Neural progenitor cell (in vitro differentiated cells): ENCODE data around the gene ADNP2. TPM values are rescaled to one million over a fixed set of nuclear protein-coding genes. Genes with fewer than 3 reads are reported as not detected.

Experiments
- DNase-seq: peaks from one replicate; pipeline ENCODE4 v3.0.0-alpha.2; 2016; ENCODE audit warnings: low spot score
- H2AFZ ChIP-seq: fragments of 200-600 bp; sonication (generic); replicated peaks from 2 replicates; pipeline ENCODE4 v1.6.1; 2016; ENCODE audit warnings: antibody characterized with exemption
- H3F3A ChIP-seq: fragments of 200-600 bp; sonication (generic); 2 replicates; pipeline ENCODE4 v1.6.1; 2016; ENCODE audit warnings: antibody characterized with exemption, low read depth
- H3K27ac ChIP-seq: fragments of 200-600 bp; sonication (generic); 2 replicates; pipeline ENCODE4 v1.5.1; 2016; ENCODE audit warnings: mild to moderate bottlenecking
- H3K27me3 ChIP-seq: fragments of 200-600 bp; sonication (generic); 2 replicates; pipeline ENCODE4 v1.6.1; 2016; ENCODE audit warnings: mild to moderate bottlenecking, moderate library complexity
- H3K36me3 ChIP-seq: fragments of 200-600 bp; sonication (generic); 2 replicates; pipeline ENCODE4 v1.5.1; 2016
- H3K4me1 ChIP-seq: fragments of 200-600 bp; sonication (generic); 2 replicates; pipeline ENCODE4 v1.6.1; 2016; ENCODE audit warnings: mixed run types
- H3K4me2 ChIP-seq: fragments of 200-600 bp; sonication (generic); 2 replicates; pipeline ENCODE4 v1.6.1; 2016
- H3K4me3 ChIP-seq: fragments of 200-600 bp; sonication (generic); 2 replicates; pipeline ENCODE4 v1.5.1; 2016
- H3K79me2 ChIP-seq: fragments of 200-600 bp; sonication (generic); 2 replicates; pipeline ENCODE4 v1.6.1; 2016; ENCODE audit warnings: low read depth
- H3K9ac ChIP-seq: fragments of 200-600 bp; sonication (generic); 2 replicates; pipeline ENCODE4 v1.6.1; 2016
- H3K9me3 ChIP-seq: fragments of 200-600 bp; sonication (generic); 2 replicates; pipeline ENCODE4 v1.5.1; 2016; ENCODE audit warnings: low read depth
- H4K20me1 ChIP-seq: fragments of 200-600 bp; sonication (generic); 2 replicates; pipeline ENCODE4 v1.6.1; 2016; ENCODE audit warnings: low read depth
- H3K27ac Mint-ChIP-seq: 3 replicates; pipeline ENCODE4 v1.8.0; 2021; ENCODE audit warnings: mixed read lengths
- H3K27me3 Mint-ChIP-seq: 2 replicates; pipeline ENCODE4 v1.8.0; 2022; ENCODE audit warnings: low read depth, mild to moderate bottlenecking, inconsistent platforms, moderate library complexity, mixed read lengths; ENCODE audit not compliant: insufficient read depth
- H3K36me3 Mint-ChIP-seq: 3 replicates; pipeline ENCODE4 v1.8.0; 2021; ENCODE audit warnings: mixed read lengths
- H3K4me1 Mint-ChIP-seq: 3 replicates; pipeline ENCODE4 v1.8.0; 2021; ENCODE audit warnings: mixed read lengths
- H3K4me3 Mint-ChIP-seq: 3 replicates; pipeline ENCODE4 v1.8.0; 2021; ENCODE audit warnings: mild to moderate bottlenecking, moderate library complexity, mixed read lengths
- H3K9me3 Mint-ChIP-seq: 3 replicates; pipeline ENCODE4 v1.8.0; 2020; ENCODE audit warnings: mixed read lengths
- CTCF ChIP-seq: fragments of 200-600 bp; sonication (generic); IDR thresholded peaks from 2 replicates; pipeline ENCODE4 v1.5.1; 2017; ENCODE audit warnings: antibody characterized with exemption, mild to moderate bottlenecking
- EZH2 ChIP-seq: fragments of 200-600 bp; sonication (generic); IDR thresholded peaks from 2 replicates; pipeline ENCODE4 v1.6.1; 2017; ENCODE audit warnings: antibody characterized with exemption, mild to moderate bottlenecking, moderate library complexity
- EZH2phosphoT487 ChIP-seq: fragments of 200-600 bp; sonication (generic); IDR thresholded peaks from 2 replicates; pipeline ENCODE4 v1.6.1; 2017; ENCODE audit warnings: antibody characterized with exemption
- total RNA-seq: library from RNA; depleted of rRNA; stranded (reverse); fragments of >200 nt; gene quantifications from 2 replicates; pipeline ENCODE4 v1.2.3, GENCODE V29; 2015; ENCODE audit warnings: low replicate concordance

ADNP2 gene
- total RNA-seq, 1 donor from 2014 or later, result 72.4 TPM

GRCh38 chr18:80075940-80076339 lies 33.1 kb upstream of the ADNP2 start:
- H3K9ac ChIP-seq, result no peak overlapping the region
- no peak for DNase-seq
- Mint-ChIP-seq H3K27ac (no peak overlapping the region), H3K4me1 (peaks cover 2% of the 10 kb centered on the region), H3K4me3 (no peak overlapping the region), H3K36me3 (peaks cover 5% of the 10 kb centered on the region), H3K9me3 (peaks cover 13% of the 10 kb centered on the region), H3K27me3 (no peaks in the 10 kb centered on the region)
- no peaks in the 10 kb centered on the region for H3K4me1 ChIP-seq
- H3K79me2 ChIP-seq, result no peaks in the 10 kb centered on the region
- no peak overlapping the region for H3K4me3 ChIP-seq
- H3K36me3 ChIP-seq, result no peaks in the 10 kb centered on the region
- H4K20me1 ChIP-seq, result no peaks in the 10 kb centered on the region
- H3K27me3 ChIP-seq, result no peaks in the 10 kb centered on the region
- no peak overlapping the region for H3K27ac ChIP-seq
- no peak for TF ChIP-seq EZH2
- no peaks in the 10 kb centered on the region for H3F3A ChIP-seq
- H3K4me2 ChIP-seq, result no peak overlapping the region
- H3K9me3 ChIP-seq, result no peaks in the 10 kb centered on the region
- H2AFZ ChIP-seq, result no peak overlapping the region

- no peak overlapping the region for H3K27ac Mint-ChIP-seq
- DNase-seq, result no peak
- Histone ChIP-seq H3K79me2 (no peaks in the 10 kb centered on the region), H3K4me3 (no peak overlapping the region), H3K27me3 (no peaks in the 10 kb centered on the region), H4K20me1 (no peaks in the 10 kb centered on the region), H3F3A (no peaks in the 10 kb centered on the region), H3K4me2 (no peak overlapping the region), H3K27ac (no peak overlapping the region), H3K36me3 (no peaks in the 10 kb centered on the region), H2AFZ (no peak overlapping the region), H3K4me1 (no peaks in the 10 kb centered on the region), H3K9me3 (no peaks in the 10 kb centered on the region), H3K9ac (no peak overlapping the region)
- peaks cover 5% of the 10 kb centered on the region for H3K36me3 Mint-ChIP-seq
- H3K9me3 Mint-ChIP-seq, result peaks cover 13% of the 10 kb centered on the region
- H3K4me3 Mint-ChIP-seq, result no peak overlapping the region
- peaks cover 2% of the 10 kb centered on the region for H3K4me1 Mint-ChIP-seq
- TF ChIP-seq EZH2 (no peak), CTCF (no peak), EZH2phosphoT487 (no peak)
- no peaks in the 10 kb centered on the region for H3K27me3 Mint-ChIP-seq
Measured at GRCh38 chr18:80076379-80076778, 32.7 kb upstream of the ADNP2 start.

- Histone ChIP-seq H4K20me1 (no peaks in the 10 kb centered on the region), H2AFZ (no peak overlapping the region), H3K4me1 (no peaks in the 10 kb centered on the region), H3K27me3 (no peaks in the 10 kb centered on the region), H3K27ac (no peak overlapping the region), H3K4me3 (no peak overlapping the region), H3F3A (no peaks in the 10 kb centered on the region), H3K4me2 (no peak overlapping the region), H3K9me3 (no peaks in the 10 kb centered on the region), H3K36me3 (no peaks in the 10 kb centered on the region), H3K9ac (no peak overlapping the region), H3K79me2 (no peaks in the 10 kb centered on the region)
- H3K4me1 Mint-ChIP-seq, result peaks cover 2% of the 10 kb centered on the region
- DNase-seq, result no peak
- H3K27ac Mint-ChIP-seq, result no peak overlapping the region
- TF ChIP-seq EZH2phosphoT487, result no peak
- TF ChIP-seq EZH2, result no peak
- no peak for TF ChIP-seq CTCF
- H3K4me3 Mint-ChIP-seq, result no peak overlapping the region
- peaks cover 5% of the 10 kb centered on the region for H3K36me3 Mint-ChIP-seq
- peaks cover 17% of the 10 kb centered on the region for H3K9me3 Mint-ChIP-seq
- H3K27me3 Mint-ChIP-seq, result no peaks in the 10 kb centered on the region
Measured at GRCh38 chr18:80077873-80078272, 31.2 kb upstream of the ADNP2 start.

GRCh38 chr18:80086281-80086680 lies 22.8 kb upstream of the ADNP2 start:
- no peak for TF ChIP-seq EZH2
- TF ChIP-seq CTCF, result no peak
- no peak for TF ChIP-seq EZH2phosphoT487

More at GRCh38 chr18:80086281-80086680, 22.8 kb upstream of the ADNP2 start:
- no peaks in the 10 kb centered on the region for H3K27me3 ChIP-seq
- Mint-ChIP-seq H3K27me3 (no peaks in the 10 kb centered on the region), H3K4me3 (no peak overlapping the region), H3K27ac (no peak overlapping the region), H3K36me3 (peaks cover 7% of the 10 kb centered on the region), H3K9me3 (peaks cover 38% of the 10 kb centered on the region), H3K4me1 (no peaks in the 10 kb centered on the region)
- no peak for DNase-seq
- peaks cover 25% of the 10 kb centered on the region for H3K9me3 ChIP-seq
- H3K27ac ChIP-seq, result no peak overlapping the region
- H3K36me3 ChIP-seq, result no peaks in the 10 kb centered on the region
- H3K4me1 ChIP-seq, result no peaks in the 10 kb centered on the region
- no peaks in the 10 kb centered on the region for H4K20me1 ChIP-seq
- H3K79me2 ChIP-seq, result no peaks in the 10 kb centered on the region
- H3F3A ChIP-seq, result peaks cover 5% of the 10 kb centered on the region
- no peak overlapping the region for H2AFZ ChIP-seq
- no peak overlapping the region for H3K9ac ChIP-seq
- no peak overlapping the region for H3K4me2 ChIP-seq
- no peak overlapping the region for H3K4me3 ChIP-seq
